HG03175 (cell line): Measurements from ENCODE around the gene NCK2.
"Not testable (repeated sequence)": the region's sequence is repeated elsewhere in the genome, so short reads cannot be mapped to it uniquely, and the experiment has no call there.

Experiments used
- ATAC-seq: cut with Tn5 transposase; IDR thresholded peaks from one replicate; pipeline ENCODE4 v1.9.1; 2021; ENCODE audit warnings: mild to moderate bottlenecking, moderate library complexity; ENCODE audit not compliant: unreplicated experiment

The NCK2 gene

GRCh38 chr2:105754011-105754410 is 9.3 kb downstream of the NCK2 start:
- no peak for ATAC-seq

- ATAC-seq: peak; percentile 46
These were observed 10.3 kb downstream of the NCK2 start for GRCh38 chr2:105754994-105755393.

GRCh38 chr2:105755895-105756294 is 11.2 kb downstream of the NCK2 start:
- ATAC-seq: no peak

GRCh38 chr2:105756435-105756834 is 11.7 kb downstream of the NCK2 start:
- no peak for ATAC-seq

- ATAC-seq: not testable (repeated sequence)
These were observed 12.2 kb downstream of the NCK2 start for GRCh38 chr2:105756865-105757264.

GRCh38 chr2:105757433-105757832 is 12.7 kb downstream of the NCK2 start:
- ATAC-seq: no peak

GRCh38 chr2:105760191-105760590 is 15.5 kb downstream of the NCK2 start:
- no peak for ATAC-seq

- ATAC-seq: no peak
These were observed 16.1 kb downstream of the NCK2 start for GRCh38 chr2:105760639-105761337.

- no peak for ATAC-seq
These were observed 17.3 kb downstream of the NCK2 start for GRCh38 chr2:105761931-105762515.

- ATAC-seq: no peak
These were observed 18.4 kb downstream of the NCK2 start for GRCh38 chr2:105763076-105763475.

- no peak for ATAC-seq
These were observed 19.3 kb downstream of the NCK2 start for GRCh38 chr2:105764059-105764458.

- no peak for ATAC-seq
These were observed 20.9 kb downstream of the NCK2 start for GRCh38 chr2:105765415-105766299.

GRCh38 chr2:105766300-105766866 is 21.7 kb downstream of the NCK2 start:
- no peak for ATAC-seq

GRCh38 chr2:105768176-105768575 is 23.5 kb downstream of the NCK2 start:
- no peak for ATAC-seq

GRCh38 chr2:105768961-105769452 is 24.3 kb downstream of the NCK2 start:
- ATAC-seq: no peak

GRCh38 chr2:105769504-105769903 is 24.8 kb downstream of the NCK2 start:
- ATAC-seq: no peak

- no peak for ATAC-seq
These were observed 25.4 kb downstream of the NCK2 start for GRCh38 chr2:105770149-105770548.

GRCh38 chr2:105771291-105771690 is 26.6 kb downstream of the NCK2 start:
- ATAC-seq: not testable (repeated sequence)

GRCh38 chr2:105771836-105772235 is 27.1 kb downstream of the NCK2 start:
- no peak for ATAC-seq

GRCh38 chr2:105772362-105772761 is 27.6 kb downstream of the NCK2 start:
- no peak for ATAC-seq

- ATAC-seq: no peak
These were observed 28.9 kb downstream of the NCK2 start for GRCh38 chr2:105773568-105773967.
